HG02943 (cell line): ENCODE measurements around the gene FOSB.

Source experiments
- ATAC-seq: cut with Tn5 transposase; IDR thresholded peaks from one replicate; pipeline ENCODE4 v1.9.1; 2021; ENCODE audit warnings: mild to moderate bottlenecking, low read depth, moderate library complexity; ENCODE audit not compliant: unreplicated experiment

Gene FOSB

GRCh38 chr19:45477713-45478453 lies 10.1 kb downstream of the FOSB start:
- ATAC-seq: no peak

GRCh38 chr19:45478454-45479238 lies 10.8 kb downstream of the FOSB start:
- ATAC-seq: peak; percentile 65

- no peak for ATAC-seq
Observed at GRCh38 chr19:45483033-45483432, 15.2 kb downstream of the FOSB start.

- no peak for ATAC-seq
Observed at GRCh38 chr19:45484273-45484945, 16.6 kb downstream of the FOSB start.

- ATAC-seq: peak; percentile 85
Observed at GRCh38 chr19:45485305-45486077, 17.7 kb downstream of the FOSB start.

GRCh38 chr19:45488708-45489107 lies 20.9 kb downstream of the FOSB start:
- no peak for ATAC-seq

GRCh38 chr19:45489216-45489855 lies 21.5 kb downstream of the FOSB start:
- ATAC-seq: no peak

GRCh38 chr19:45492137-45492626 lies 24.4 kb downstream of the FOSB start:
- ATAC-seq: no peak

- ATAC-seq: no peak
Observed at GRCh38 chr19:45492627-45493470, 25.1 kb downstream of the FOSB start.

GRCh38 chr19:45494261-45494916 lies 26.6 kb downstream of the FOSB start:
- no peak for ATAC-seq

GRCh38 chr19:45495178-45495577 lies 27.4 kb downstream of the FOSB start:
- no peak for ATAC-seq

- ATAC-seq: no peak
Observed at GRCh38 chr19:45496349-45496953, 28.7 kb downstream of the FOSB start.

GRCh38 chr19:45497791-45498190 lies 30.0 kb downstream of the FOSB start:
- no peak for ATAC-seq

GRCh38 chr19:45498411-45499195 lies 30.8 kb downstream of the FOSB start, which contains the start of gene PPM1N:
PPM1N (plus strand) TSS chr19:45498443; CDS start chr19:45498473, 30 bp downstream.
- ATAC-seq: no peak

GRCh38 chr19:45499196-45500180 lies 31.7 kb downstream of the FOSB start:
- ATAC-seq: no peak
